Measurements from ENCODE around the gene TMEM247. TPM values are rescaled to one million over a fixed set of nuclear protein-coding genes. Genes with fewer than 3 reads are reported as not detected.

TMEM247 gene
- total RNA-seq, 1 experiment from 2014 or later: not detected

DNA sequence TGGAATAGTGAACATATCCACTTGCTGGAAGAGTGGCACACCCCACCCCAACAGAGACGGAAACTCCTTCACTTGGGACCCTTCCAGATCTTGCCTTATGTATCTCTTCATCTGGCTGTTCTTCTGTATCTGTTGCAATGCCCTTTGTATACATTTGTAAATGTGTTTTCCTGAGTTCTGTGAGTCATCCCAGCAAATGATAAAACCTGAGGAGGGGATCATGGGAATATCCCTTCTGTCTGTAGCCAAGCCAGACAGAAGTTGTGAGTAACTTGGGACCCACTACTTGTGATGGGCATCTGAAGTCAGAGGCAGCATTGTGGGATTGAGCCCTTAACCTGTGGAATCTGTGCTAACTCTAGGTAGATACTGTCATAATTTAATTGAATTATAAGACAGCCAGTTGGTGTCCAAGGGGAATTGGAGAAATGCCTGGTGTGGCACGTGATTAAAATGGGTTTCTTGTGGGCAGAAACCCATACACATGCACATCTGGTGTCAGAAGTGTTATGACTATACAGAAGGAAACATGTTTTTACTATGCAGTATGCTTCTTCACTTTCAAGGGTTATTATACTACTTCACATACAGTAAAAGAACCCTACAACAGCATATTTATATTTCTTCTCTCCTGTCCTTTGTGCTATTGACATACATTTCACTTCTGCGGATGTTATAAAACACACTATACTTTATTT, 32.3 kb upstream of the TMEM247 start:
- H3K23me2 ChIP-seq (ENCODE audit: insufficient read length, low read depth, low read length, poor library complexity, severe bottlenecking): no peaks in the 10 kb centered on the region
- peaks cover 6% of the 10 kb centered on the region for H3K27me3 Mint-ChIP-seq (ENCODE audit: low read depth)
- H3K4me2 ChIP-seq (ENCODE audit: insufficient read depth, insufficient read length, low read length): no peak overlapping the region
- TF ChIP-seq, protein P1, sequence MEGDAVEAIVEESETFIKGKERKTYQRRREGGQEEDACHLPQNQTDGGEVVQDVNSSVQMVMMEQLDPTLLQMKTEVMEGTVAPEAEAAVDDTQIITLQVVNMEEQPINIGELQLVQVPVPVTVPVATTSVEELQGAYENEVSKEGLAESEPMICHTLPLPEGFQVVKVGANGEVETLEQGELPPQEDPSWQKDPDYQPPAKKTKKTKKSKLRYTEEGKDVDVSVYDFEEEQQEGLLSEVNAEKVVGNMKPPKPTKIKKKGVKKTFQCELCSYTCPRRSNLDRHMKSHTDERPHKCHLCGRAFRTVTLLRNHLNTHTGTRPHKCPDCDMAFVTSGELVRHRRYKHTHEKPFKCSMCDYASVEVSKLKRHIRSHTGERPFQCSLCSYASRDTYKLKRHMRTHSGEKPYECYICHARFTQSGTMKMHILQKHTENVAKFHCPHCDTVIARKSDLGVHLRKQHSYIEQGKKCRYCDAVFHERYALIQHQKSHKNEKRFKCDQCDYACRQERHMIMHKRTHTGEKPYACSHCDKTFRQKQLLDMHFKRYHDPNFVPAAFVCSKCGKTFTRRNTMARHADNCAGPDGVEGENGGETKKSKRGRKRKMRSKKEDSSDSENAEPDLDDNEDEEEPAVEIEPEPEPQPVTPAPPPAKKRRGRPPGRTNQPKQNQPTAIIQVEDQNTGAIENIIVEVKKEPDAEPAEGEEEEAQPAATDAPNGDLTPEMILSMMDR (conservative IDR thresholded peaks at IDR 0.05): no peak
- H2BK12ac ChIP-seq (ENCODE audit: insufficient read length, low read depth, low read length): no peak overlapping the region
- no peak overlapping the region for H3T11ph ChIP-seq (ENCODE audit: low read length)
- no peaks in the 10 kb centered on the region; the same call in 1 of the 2 replicates for H3K27me3 ChIP-seq (ENCODE audit: insufficient read depth, low read length)
- no peak overlapping the region for H3K4me3 Mint-ChIP-seq
- no peaks in the 10 kb centered on the region for H4K20me1 ChIP-seq (ENCODE audit: control insufficient read depth, insufficient read depth, insufficient read length)
- H3K56ac ChIP-seq (ENCODE audit: insufficient read length, low read depth, low read length): no peak overlapping the region
- H3K9me3 ChIP-seq (ENCODE audit: control insufficient read depth, low read depth, low read length): no peaks in the 10 kb centered on the region
- no peak overlapping the region for H3K23ac ChIP-seq (ENCODE audit: insufficient read length, low read depth, low read length)
- H4K5ac ChIP-seq (ENCODE audit: insufficient read length, low read depth, low read length): no peak overlapping the region
- H3K4me1 Mint-ChIP-seq: no peaks in the 10 kb centered on the region
- H3K9ac ChIP-seq (ENCODE audit: extremely low read depth, insufficient read length, low read length): no peak overlapping the region
- H4K8ac ChIP-seq (replicated peaks; ENCODE audit: insufficient read length, low read depth, low read length): no peak overlapping the region
- no peak overlapping the region for H3K4ac ChIP-seq (ENCODE audit: low read depth, low read length)
- no peak overlapping the region for H3K27ac ChIP-seq (ENCODE audit: insufficient read length, low read depth, low read length)
- H4K91ac ChIP-seq (ENCODE audit: insufficient read length, low read depth, low read length): no peak overlapping the region
- H3K36me3 Mint-ChIP-seq (ENCODE audit: insufficient read depth in 1 of 3, low read depth in 3 of 3): no peaks in the 10 kb centered on the region
- no peak overlapping the region for H3K27ac Mint-ChIP-seq
- H2BK15ac ChIP-seq (ENCODE audit: low read depth, low read length): no peak overlapping the region
- no peak overlapping the region for H2BK20ac ChIP-seq (ENCODE audit: low read depth, low read length, poor library complexity, severe bottlenecking)
- H2BK120ac ChIP-seq (ENCODE audit: low read depth, low read length, poor library complexity, severe bottlenecking): no peak overlapping the region
- no peaks in the 10 kb centered on the region for H3K4me1 ChIP-seq (ENCODE audit: insufficient read depth, low read length)
- no peak overlapping the region for H3K18ac ChIP-seq (ENCODE audit: insufficient read length, low read depth, low read length)
- no peaks in the 10 kb centered on the region for H3K79me1 ChIP-seq (ENCODE audit: insufficient read depth, low read depth, low read length, poor library complexity, severe bottlenecking)
- H3K9me3 Mint-ChIP-seq: peaks cover 0 to 4% of the 10 kb centered on the region in 2 experiments; a peak in 2 of 5 replicates
- H3K14ac ChIP-seq (ENCODE audit: insufficient read depth, low read length): no peak overlapping the region
- no peak overlapping the region for H2BK5ac ChIP-seq (ENCODE audit: insufficient read length, low read length)
- no peak overlapping the region for H2AFZ ChIP-seq (ENCODE audit: low read length)
- WGBS (ENCODE audit: extremely low coverage, insufficient read length, low lambda C conversion rate): no CpG with 5 or more reads among the region's 3 CpGs
- H2AK5ac ChIP-seq (ENCODE audit: insufficient read length, low read length): no peak overlapping the region
- DNase-seq: no peak
- H3K79me2 ChIP-seq (ENCODE audit: insufficient read depth, low read length): no peaks in the 10 kb centered on the region

All from H9 (cell line).